Activated naive CD8-positive, alpha-beta T cell treated with anti-CD3 and anti-CD28 coated beads, Interleukin-2, amount 10 ng/mL, durations not matched to agents 7 days and 5 days (primary cell): Measurements from ENCODE around the gene ZNF571. TPM values are rescaled to one million over a fixed set of nuclear protein-coding genes. Genes with fewer than 3 reads are reported as not detected.
A peak's percentile ranks its signal among the peaks of the same experiment; 100 is the strongest.

Source experiments
- ATAC-seq: fragments of 150-1000 bp; cut with Tn5 transposase; one replicate; pipeline ENCODE4 v1.10.0; 2021; ENCODE audit warnings: low read depth, moderate library complexity
- POLR2A ChIA-PET: fragments of 350-600 bp; sonication (Branson Sonifier 250); formaldehyde crosslinking; loops from one replicate; lab custom pipeline; 2021; ENCODE audit warnings: antibody characterized with exemption; lab: Charles Lee
- DNase-seq: peaks from one replicate; pipeline ENCODE4 v3.0.0; 2021
- H3K27ac Mint-ChIP-seq: one replicate; pipeline ENCODE4 v1.8.0; 2022; ENCODE audit warnings: mild to moderate bottlenecking, mixed read lengths
- H3K27me3 Mint-ChIP-seq: one replicate; pipeline ENCODE4 v1.8.0; 2022; ENCODE audit warnings: mild to moderate bottlenecking, moderate library complexity, mixed read lengths
- H3K36me3 Mint-ChIP-seq: one replicate; pipeline ENCODE4 v1.8.0; 2021; ENCODE audit warnings: mild to moderate bottlenecking, mixed read lengths
- H3K4me1 Mint-ChIP-seq: one replicate; pipeline ENCODE4 v1.8.0; 2021; ENCODE audit warnings: mixed read lengths
- H3K4me3 Mint-ChIP-seq: one replicate; pipeline ENCODE4 v1.8.0; 2022; ENCODE audit warnings: mild to moderate bottlenecking, moderate library complexity, mixed read lengths
- H3K9me3 Mint-ChIP-seq: one replicate; pipeline ENCODE4 v1.8.0; 2021; ENCODE audit warnings: mixed read lengths
- total RNA-seq, 2 experiments: library from RNA; stranded (reverse); gene quantifications; one replicate each; pipeline ENCODE4 v1.2.3, GENCODE V29; 2021

Gene ZNF571
- total RNA-seq, result 1 to 10 TPM; 5.5 to 5.9 TPM

DNA sequence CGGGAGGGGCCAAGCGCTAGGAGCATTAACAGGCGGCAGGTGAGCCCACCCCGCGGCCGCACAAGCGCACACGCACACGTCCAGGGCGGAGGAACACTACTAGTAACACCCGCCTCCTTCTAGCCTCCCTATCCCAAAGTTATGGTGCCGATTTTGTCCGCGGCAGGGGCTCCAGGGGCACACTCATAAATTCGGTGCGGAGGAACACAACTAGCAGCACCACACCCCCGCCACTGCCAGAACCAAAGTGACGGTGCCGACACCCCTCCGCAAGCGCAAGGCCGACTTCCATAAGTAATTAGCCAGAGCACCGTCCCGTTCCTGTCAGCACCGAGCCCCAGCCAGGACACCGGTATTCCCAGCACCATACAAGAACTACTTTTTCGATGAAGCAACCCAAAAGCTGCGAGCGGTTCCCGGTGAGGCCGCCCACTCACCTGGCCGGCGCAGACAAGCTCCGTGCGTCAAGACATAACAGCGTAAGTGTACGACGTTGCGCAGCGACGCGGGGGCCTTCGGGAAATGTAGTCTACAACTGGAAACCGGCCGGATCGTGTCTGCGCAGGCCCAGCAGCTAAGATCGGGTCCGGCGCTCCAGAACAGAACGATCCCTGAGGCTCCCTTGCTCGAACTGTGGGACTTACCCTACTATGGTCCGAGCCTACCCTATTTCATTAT, at the start of gene ZNF571, which contains the start of gene ZNF540:
Gene ZNF571 (minus strand): TSS at position 489 of the 678 bp plus-strand sequence. CDS start 8,116 bp downstream, outside the sequence.
Gene ZNF540 (plus strand): TSS at position 573 of the 678 bp plus-strand sequence. CDS start 3,572 bp downstream, outside the sequence.
- H3K4me3 Mint-ChIP-seq, result peak within 1 kb of the TSS; percentile 92

DNA sequence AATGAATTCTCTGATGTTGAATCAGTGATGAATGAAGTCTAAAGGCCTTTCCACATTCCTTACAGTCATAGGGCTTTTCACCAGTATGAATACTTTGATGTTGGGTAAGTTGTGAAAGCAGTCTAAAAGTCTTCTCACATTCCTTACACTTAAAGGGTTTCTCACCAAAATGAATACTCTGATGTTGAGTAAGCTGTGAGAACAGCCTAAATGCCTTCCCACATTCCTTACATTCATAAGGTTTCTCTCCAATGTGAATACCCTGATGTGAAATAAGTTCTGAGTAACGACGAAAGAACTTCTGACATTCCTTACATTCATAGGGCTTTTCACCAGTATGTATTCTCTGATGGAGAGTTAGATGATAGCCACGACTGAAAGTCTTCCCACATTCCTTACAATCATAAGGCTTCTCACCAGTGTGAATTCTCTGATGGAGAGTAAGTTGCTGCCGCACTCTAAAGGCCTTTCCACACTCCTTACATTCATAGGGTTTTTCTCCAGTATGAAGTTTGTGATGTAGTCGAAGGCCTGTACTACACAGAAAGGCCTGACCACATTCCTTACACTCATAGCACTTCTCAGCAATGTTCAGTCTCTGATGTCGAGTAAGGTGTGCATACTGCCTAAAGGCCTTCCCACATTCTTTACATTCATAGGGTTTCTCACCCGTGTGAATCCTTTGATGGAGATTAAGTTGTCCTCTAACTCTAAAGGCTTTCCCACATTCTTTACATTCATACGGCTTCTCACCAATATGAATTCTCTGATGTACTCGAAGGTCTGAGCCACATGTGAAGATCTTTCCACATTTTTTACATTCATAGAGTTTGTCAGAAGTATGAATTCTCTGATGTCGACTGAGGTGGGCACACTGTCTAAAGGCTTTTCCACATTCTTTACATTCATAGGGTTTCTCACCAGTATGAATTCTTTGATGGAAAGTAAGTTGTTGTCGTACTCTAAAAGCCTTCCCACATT, 40.8 kb upstream of the ZNF571 start:
- POLR2A ChIA-PET, result interaction anchor here (0.6 kb wide), 1 partner anchor 942 kb away, joined by 3 read pairs; no protein-coding TSS in a partner anchor
- no peak overlapping the region for H3K4me3 Mint-ChIP-seq
- peaks cover 51% of the 10 kb centered on the region for H3K36me3 Mint-ChIP-seq
- DNase-seq (no peak), ATAC-seq (no peak)
- H3K9me3 Mint-ChIP-seq, result peaks cover 31% of the 10 kb centered on the region
- H3K27ac Mint-ChIP-seq, result no peak overlapping the region
- no peaks in the 10 kb centered on the region for H3K27me3 Mint-ChIP-seq
- no peaks in the 10 kb centered on the region for H3K4me1 Mint-ChIP-seq

More for the DNA sequence above, at the start of gene ZNF571, which contains the start of gene ZNF540:
- peaks cover 26% of the 10 kb centered on the region for H3K36me3 Mint-ChIP-seq
- peak; percentile 99 for ATAC-seq
- H3K27ac Mint-ChIP-seq, result peak within 1 kb of the TSS; percentile 96
- DNase-seq, result peak; percentile 86
- no peaks in the 10 kb centered on the region for H3K27me3 Mint-ChIP-seq
- H3K4me1 Mint-ChIP-seq, result peaks cover 14% of the 10 kb centered on the region
- POLR2A ChIA-PET, result interaction anchor here (0.6 to 2.3 kb wide), 18 partner anchors 17 to 1380 kb away, joined by 3 to 14 read pairs (median 5); partner anchors contain the start of genes ZFP30, ZNF146, ZNF345 and ZNF383
- peaks cover 17% of the 10 kb centered on the region for H3K9me3 Mint-ChIP-seq

DNA sequence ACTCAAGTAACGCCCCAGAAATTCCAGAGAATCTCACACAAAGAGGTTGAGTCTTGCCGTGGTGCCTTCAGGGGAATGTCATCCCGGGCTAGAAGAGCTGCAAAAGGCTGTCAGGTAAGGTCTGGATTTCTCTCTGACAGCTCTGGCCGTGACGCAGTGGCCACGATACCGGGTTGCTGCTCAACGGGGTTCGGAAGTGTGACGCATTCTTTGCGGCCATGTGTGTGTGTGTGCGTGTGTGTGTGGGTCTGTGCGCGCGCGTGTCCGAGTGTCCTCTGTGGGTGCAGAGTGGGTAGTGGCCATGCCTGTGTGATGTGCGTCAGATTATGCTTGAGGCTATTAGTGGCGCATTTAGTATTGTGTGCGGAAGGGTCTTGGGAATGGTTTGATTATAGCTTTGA, 390 bp upstream of the ZNF571 start:
- Mint-ChIP-seq H3K4me3 (peak overlapping the region; percentile 92), H3K4me1 (peaks cover 14% of the 10 kb centered on the region), H3K27me3 (no peaks in the 10 kb centered on the region), H3K36me3 (peaks cover 27% of the 10 kb centered on the region), H3K9me3 (peaks cover 22% of the 10 kb centered on the region), H3K27ac (peak overlapping the region; percentile 96)
- ATAC-seq (peak; percentile 41), DNase-seq (peak; percentile 66)
- POLR2A ChIA-PET, result interaction anchor here (0.6 to 2.3 kb wide), 18 partner anchors 18 to 1380 kb away, joined by 3 to 14 read pairs (median 4); partner anchors contain the start of genes ZFP30, ZNF146, ZNF345 and ZNF383

DNA sequence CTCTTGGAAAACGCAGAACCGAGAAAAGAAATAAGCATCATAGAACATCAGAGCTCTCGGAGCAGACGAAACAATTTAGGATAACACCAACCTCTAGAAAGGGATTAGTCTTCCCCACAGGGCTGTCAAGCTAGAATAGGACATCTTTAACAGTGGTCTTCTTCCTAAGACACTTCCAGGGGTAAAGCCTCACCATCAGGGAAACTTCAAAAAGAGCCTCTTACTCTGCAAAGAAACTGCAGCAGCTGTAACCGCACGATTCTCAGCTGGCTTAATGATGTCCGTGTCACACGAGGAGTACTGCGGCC, 642 bp downstream of the ZNF571 start:
- peaks cover 14% of the 10 kb centered on the region for H3K4me1 Mint-ChIP-seq
- DNase-seq, result no peak

DNA sequence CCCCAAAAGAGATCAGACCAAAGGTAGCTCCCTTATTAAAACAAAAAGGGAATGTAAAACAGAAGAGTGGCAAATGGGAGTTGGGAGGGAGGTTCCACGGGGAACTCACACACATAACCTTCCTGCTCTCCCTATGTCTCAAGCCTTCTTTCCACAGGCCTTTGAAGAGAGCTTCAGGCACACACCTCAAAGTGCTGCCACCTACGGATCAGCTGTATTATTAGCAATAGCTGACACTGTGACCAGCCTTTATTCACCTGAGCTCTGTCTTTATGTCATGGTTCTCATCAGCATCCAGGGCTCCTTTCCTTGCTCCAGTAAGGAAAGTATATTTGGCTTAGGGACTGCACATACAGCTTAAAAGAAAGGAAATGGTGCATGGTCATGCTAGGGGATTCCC, 11.3 kb downstream of the ZNF571 start:
- no peak overlapping the region for H3K4me3 Mint-ChIP-seq
- DNase-seq (no peak), ATAC-seq (no peak)
- no peaks in the 10 kb centered on the region for H3K27me3 Mint-ChIP-seq
- peaks cover 42% of the 10 kb centered on the region for H3K36me3 Mint-ChIP-seq
- H3K27ac Mint-ChIP-seq, result no peak overlapping the region
- H3K4me1 Mint-ChIP-seq, result no peaks in the 10 kb centered on the region
- peaks cover 29% of the 10 kb centered on the region for H3K9me3 Mint-ChIP-seq
- POLR2A ChIA-PET, result no interaction called here

More for the DNA sequence above, 642 bp downstream of the ZNF571 start:
- H3K27ac Mint-ChIP-seq, result peak overlapping the region; percentile 96
- no peaks in the 10 kb centered on the region for H3K27me3 Mint-ChIP-seq
- H3K36me3 Mint-ChIP-seq, result peaks cover 27% of the 10 kb centered on the region
- no peak for ATAC-seq
- H3K9me3 Mint-ChIP-seq, result peaks cover 17% of the 10 kb centered on the region
- peak overlapping the region; percentile 92 for H3K4me3 Mint-ChIP-seq
- POLR2A ChIA-PET, result interaction anchor here (0.6 to 2.3 kb wide), 14 partner anchors 17 to 1379 kb away, joined by 3 to 14 read pairs (median 6); partner anchors contain the start of genes ZFP30, ZNF146, ZNF345 and ZNF383

DNA sequence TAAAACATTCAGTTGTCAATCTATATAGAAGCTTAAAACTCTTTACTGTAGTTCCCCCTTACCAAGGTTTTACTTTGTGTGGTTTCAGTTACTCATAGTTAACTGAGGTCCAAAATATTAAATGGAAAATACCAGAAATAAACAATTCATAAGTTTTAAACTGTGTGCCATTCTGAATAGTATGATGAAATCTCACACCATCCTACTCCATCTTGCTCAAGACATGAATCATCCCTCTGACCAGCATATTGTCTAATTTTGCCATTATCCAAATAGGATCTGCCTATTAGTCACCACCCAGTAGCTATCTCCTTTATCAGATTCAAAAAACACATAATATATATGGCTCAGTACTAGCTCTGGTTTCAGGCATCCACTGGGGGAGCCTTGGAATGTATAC, 22.4 kb downstream of the ZNF571 start:
- POLR2A ChIA-PET, result no interaction called here
- Mint-ChIP-seq H3K9me3 (peaks cover 39% of the 10 kb centered on the region), H3K36me3 (peaks cover 45% of the 10 kb centered on the region), H3K4me3 (no peak overlapping the region), H3K27ac (no peak overlapping the region), H3K4me1 (no peaks in the 10 kb centered on the region), H3K27me3 (no peaks in the 10 kb centered on the region)
- no peak for DNase-seq
- ATAC-seq, result no peak

DNA sequence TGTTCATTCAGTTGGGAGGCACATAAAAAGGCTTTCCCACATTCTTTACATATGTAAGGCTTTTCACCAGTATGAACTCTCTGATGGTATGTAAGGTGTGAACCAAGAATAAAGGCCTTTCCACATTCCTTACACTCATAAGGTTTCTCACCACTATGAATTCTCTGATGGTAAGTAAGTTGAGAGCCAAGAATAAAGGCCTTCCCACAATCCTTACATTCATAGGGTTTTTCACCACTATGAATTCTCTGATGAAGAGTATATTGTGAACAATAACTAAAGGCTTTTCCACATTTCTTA, 29.3 kb downstream of the ZNF571 start:
- ATAC-seq, result no peak
- POLR2A ChIA-PET, result no interaction called here
- Mint-ChIP-seq H3K9me3 (peaks cover 46% of the 10 kb centered on the region), H3K36me3 (peaks cover 39% of the 10 kb centered on the region), H3K4me3 (no peak overlapping the region), H3K27me3 (no peaks in the 10 kb centered on the region), H3K27ac (no peak overlapping the region), H3K4me1 (no peaks in the 10 kb centered on the region)
- DNase-seq, result no peak

DNA sequence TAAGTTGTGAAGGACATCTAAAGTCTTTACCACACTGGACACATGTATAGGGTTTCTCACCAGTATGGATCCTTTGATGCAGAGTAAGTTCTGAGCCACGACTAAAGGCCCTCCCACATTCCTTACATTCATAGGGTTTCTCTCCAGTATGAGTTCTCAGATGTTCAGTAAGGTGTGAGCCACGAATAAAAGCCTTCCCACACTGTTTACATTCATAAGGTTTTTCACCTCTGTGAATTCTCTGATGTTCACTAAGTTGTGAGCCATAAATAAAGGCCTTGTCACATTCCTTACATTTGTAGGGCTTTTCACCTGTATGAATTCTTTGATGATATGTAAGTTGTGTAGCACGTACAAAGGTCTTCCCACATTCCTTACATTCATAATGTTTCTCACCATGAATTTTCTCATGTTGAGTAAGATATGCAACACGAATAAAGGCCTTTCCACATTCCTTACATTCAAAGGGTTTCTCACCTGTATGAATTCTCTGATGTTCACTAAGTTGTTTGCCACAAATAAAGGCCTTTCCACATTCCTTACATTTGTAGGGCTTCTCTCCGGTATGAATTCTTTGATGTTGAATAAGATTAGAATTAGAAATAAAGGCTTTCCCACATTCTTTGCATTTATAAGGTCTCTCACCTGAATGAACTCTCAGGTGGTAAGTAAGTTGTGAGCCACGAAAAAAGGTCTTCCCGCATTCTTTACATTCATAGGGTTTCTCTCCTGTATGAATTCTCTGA, 29.8 kb downstream of the ZNF571 start:
- peaks cover 44% of the 10 kb centered on the region for H3K9me3 Mint-ChIP-seq
- H3K36me3 Mint-ChIP-seq, result peaks cover 36% of the 10 kb centered on the region
- POLR2A ChIA-PET, result no interaction called here
- no peak overlapping the region for H3K4me3 Mint-ChIP-seq
- no peaks in the 10 kb centered on the region for H3K27me3 Mint-ChIP-seq
- DNase-seq, result no peak
- ATAC-seq, result no peak
- H3K4me1 Mint-ChIP-seq, result no peaks in the 10 kb centered on the region
- no peak overlapping the region for H3K27ac Mint-ChIP-seq

DNA sequence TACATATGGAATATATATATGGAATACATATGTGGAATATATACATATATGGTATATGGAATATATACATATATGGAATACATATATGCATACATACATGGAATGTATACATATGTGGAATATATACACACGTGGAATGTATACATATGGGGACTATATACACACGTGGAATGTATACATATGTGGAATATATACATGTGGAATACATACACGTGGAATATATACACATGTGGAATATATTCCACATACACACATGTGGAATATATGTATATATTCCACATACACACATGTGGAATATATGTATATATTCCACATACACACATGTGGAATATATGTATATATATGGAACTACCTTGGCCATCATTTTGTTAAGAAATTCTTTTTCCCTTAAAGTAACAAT, 31.1 kb downstream of the ZNF571 start:
- no peak overlapping the region for H3K4me3 Mint-ChIP-seq
- peaks cover 37% of the 10 kb centered on the region for H3K36me3 Mint-ChIP-seq
- DNase-seq, result no peak

DNA sequence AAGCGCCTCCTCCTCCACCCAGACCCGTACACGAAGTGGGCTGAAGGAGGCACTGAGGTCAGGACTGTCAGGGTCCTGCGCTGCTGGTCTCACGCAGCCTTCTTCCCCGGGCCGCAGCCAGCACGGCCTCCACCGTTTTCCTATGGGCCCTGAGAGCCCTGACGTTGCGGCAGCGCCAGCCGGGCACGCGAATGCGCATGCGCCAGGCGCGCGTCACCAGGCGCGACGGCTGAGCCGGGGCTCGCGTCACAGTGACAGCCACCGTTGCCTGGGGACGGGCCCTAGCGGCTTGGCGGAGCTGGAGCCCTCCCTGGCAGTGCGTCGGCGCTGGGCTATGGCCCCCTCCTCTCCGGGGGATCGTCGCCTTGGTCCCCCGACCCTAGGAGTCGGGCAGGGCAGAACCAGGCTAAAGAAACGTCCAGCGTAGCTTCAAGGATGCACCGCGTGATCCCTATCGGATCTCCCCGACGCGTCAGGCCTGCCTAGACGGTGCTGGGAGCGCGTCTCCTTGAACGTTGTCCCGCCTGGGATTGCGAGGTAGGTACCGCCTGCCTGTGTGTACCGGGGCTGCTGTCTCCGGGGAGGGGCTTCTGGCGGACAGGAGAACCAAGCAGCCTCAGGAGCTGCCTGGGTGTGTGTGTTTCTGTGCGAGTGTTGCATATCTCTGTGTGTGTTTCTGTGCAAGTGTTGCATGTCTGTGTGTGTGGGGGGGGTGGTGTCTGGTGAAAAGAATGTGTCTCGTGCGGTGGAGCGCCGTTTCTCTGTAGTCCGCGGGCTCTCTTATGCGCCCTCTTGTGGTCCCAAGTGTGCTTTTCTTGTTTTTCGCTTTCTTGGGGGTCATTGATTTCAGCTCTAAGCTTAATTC, 43.2 kb downstream of the ZNF571 start:
- H3K9me3 Mint-ChIP-seq, result peaks cover 32% of the 10 kb centered on the region
- POLR2A ChIA-PET, result interaction anchor here (1.0 to 2.0 kb wide), 7 partner anchors 36 to 1337 kb away, joined by 3 to 10 read pairs (median 3); partner anchors contain the start of genes ZNF146, ZNF527, ZNF540 and ZNF565
- ATAC-seq (peak; percentile 88), DNase-seq (peak; percentile 90)
- H3K36me3 Mint-ChIP-seq, result peaks cover 9% of the 10 kb centered on the region
- no peaks in the 10 kb centered on the region for H3K4me1 Mint-ChIP-seq
- no peaks in the 10 kb centered on the region for H3K27me3 Mint-ChIP-seq
- peak overlapping the region; percentile 99 for H3K4me3 Mint-ChIP-seq
- peak overlapping the region; percentile 96 for H3K27ac Mint-ChIP-seq

More for the DNA sequence above, 31.1 kb downstream of the ZNF571 start:
- H3K27me3 Mint-ChIP-seq, result no peaks in the 10 kb centered on the region
- no peak for ATAC-seq
- POLR2A ChIA-PET, result no interaction called here
- H3K4me1 Mint-ChIP-seq, result no peaks in the 10 kb centered on the region
- H3K9me3 Mint-ChIP-seq, result peaks cover 41% of the 10 kb centered on the region
- no peak overlapping the region for H3K27ac Mint-ChIP-seq

DNA sequence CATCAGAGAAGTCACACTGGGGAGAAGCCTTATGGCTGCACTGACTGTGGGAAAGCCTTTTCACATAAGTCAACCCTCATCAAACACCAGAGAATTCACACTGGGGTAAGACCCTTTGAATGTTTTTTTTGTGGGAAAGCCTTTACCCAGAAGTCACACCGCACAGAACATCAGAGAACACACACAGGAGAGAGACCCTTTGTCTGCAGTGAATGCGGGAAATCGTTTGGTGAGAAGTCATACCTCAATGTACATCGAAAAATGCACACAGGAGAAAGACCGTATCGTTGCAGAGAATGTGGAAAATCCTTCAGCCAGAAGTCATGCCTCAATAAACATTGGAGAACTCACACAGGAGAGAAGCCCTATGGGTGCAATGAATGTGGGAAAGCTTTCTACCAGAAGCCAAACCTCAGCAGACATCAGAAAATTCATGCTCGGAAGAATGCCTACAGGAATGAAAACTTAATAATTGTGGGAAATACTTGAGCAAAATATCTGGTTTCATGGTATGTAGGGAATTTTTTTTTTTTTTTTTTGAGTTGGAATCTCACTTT, 57.1 kb downstream of the ZNF571 start:
- H3K27me3 Mint-ChIP-seq, result no peaks in the 10 kb centered on the region
- no peak overlapping the region for H3K27ac Mint-ChIP-seq
- no peak overlapping the region for H3K4me3 Mint-ChIP-seq
- no peak for ATAC-seq
- no peak for DNase-seq
- H3K4me1 Mint-ChIP-seq, result no peaks in the 10 kb centered on the region
- peaks cover 51% of the 10 kb centered on the region for H3K36me3 Mint-ChIP-seq
- POLR2A ChIA-PET, result no interaction called here
- H3K9me3 Mint-ChIP-seq, result peaks cover 34% of the 10 kb centered on the region

DNA sequence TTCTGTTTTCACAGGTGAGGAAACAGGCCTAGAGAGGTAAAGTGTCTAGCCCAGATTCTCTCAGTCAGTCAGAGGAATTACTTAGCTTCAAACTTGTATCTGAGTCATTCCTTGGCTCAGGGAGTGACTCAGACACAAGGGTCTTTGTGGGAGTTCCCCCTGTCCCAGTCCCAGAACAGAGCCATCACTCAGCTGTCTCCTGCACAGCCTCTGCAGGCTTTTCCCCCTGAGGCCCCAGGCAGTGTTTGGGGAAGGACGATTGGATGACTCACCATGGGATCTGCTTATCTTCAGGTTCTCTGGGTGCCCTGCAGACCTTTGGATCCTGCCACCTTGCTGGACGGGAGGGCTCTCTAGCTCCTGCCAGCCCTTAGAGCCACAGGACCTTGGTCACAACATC, 74.7 kb downstream of the ZNF571 start:
- POLR2A ChIA-PET, result no interaction called here
- H3K27me3 Mint-ChIP-seq, result no peaks in the 10 kb centered on the region
- no peaks in the 10 kb centered on the region for H3K4me1 Mint-ChIP-seq
- H3K36me3 Mint-ChIP-seq, result peaks cover 55% of the 10 kb centered on the region
- no peak overlapping the region for H3K4me3 Mint-ChIP-seq
- ATAC-seq (no peak), DNase-seq (no peak)
- H3K9me3 Mint-ChIP-seq, result peaks cover 23% of the 10 kb centered on the region
- H3K27ac Mint-ChIP-seq, result no peak overlapping the region
